Breast epithelium (tissue), 4 donors: ENCODE measurements around the gene FCHSD2. TPM values are rescaled to one million over a fixed set of nuclear protein-coding genes. Genes with fewer than 3 reads are reported as not detected.

Experiments used
- DNase-seq, 2 donors: peaks; one replicate each; pipeline ENCODE4 v3.0.0-alpha.2; 2019; ENCODE audit warnings: low spot score in 2 of 2
- H3K27ac ChIP-seq, 2 donors: fragments of 200-600 bp; sonication (generic) in 1 of 2; one replicate each; pipeline ENCODE4 v1.5.1; 2016 to 2019; ENCODE audit warnings: mild to moderate bottlenecking in 1 of 2
- H3K27me3 ChIP-seq, 2 donors: fragments of 200-600 bp; sonication (generic) in 1 of 2; one replicate each; pipeline versions ENCODE4 v1.5.1 to v1.6.0; 2017 to 2019; ENCODE audit warnings: control low read depth in 1 of 2, mild to moderate bottlenecking in 1 of 2
- H3K36me3 ChIP-seq: fragments of 200-600 bp; one replicate; pipeline ENCODE4 v1.5.1; 2019
- H3K4me1 ChIP-seq, 2 donors: fragments of 200-600 bp; sonication (generic); one replicate each; pipeline ENCODE4 v1.5.1; 2016 to 2019; ENCODE audit warnings: control low read depth in 1 of 2
- H3K4me3 ChIP-seq, 3 donors: fragments of 200-600 bp; sonication (generic); 1 replicate in 2 of 3; 2 replicates in 1 of 3; pipeline ENCODE4 v1.5.1; 2016 to 2019; ENCODE audit warnings: mild to moderate bottlenecking in 3 of 3, moderate library complexity in 2 of 3
- H3K9me3 ChIP-seq, 2 donors: fragments of 200-600 bp; sonication (generic) in 1 of 2; one replicate each; pipeline ENCODE4 v1.5.1; 2016 to 2019; ENCODE audit warnings: control low read depth in 1 of 2
- CTCF ChIP-seq, 3 donors: fragments of 450-650 bp; IDR thresholded peaks; one replicate each; pipeline ENCODE4 v1.5.1; 2016 to 2017; ENCODE audit warnings: antibody characterized with exemption in 3 of 3, mild to moderate bottlenecking in 3 of 3, moderate library complexity in 3 of 3
- POLR2A ChIP-seq: fragments of 450-650 bp; IDR thresholded peaks from one replicate; pipeline ENCODE4 v1.6.1; 2016; ENCODE audit warnings: antibody characterized with exemption, mild to moderate bottlenecking, moderate library complexity
- POLR2AphosphoS5 ChIP-seq, 3 donors: sonication (generic); formaldehyde crosslinking; IDR thresholded peaks; one replicate each; pipeline ENCODE4 v1.6.1; 2017; ENCODE audit warnings: antibody characterized with exemption in 3 of 3
- intact Hi-C: fragments of 100-400 bp; cut with DNase I; formaldehyde crosslinking; loops from one replicate; pipeline ENCODE4 v1.15.1; 2023; ENCODE audit warnings: low total_unique reads
- total RNA-seq, 3 donors: library from RNA; depleted of rRNA; stranded (reverse); fragments of >200 nt; gene quantifications; one replicate each; pipeline ENCODE4 v1.1.0, GENCODE V29; 2016

The FCHSD2 gene
- total RNA-seq, 3 donors from 2014 or later, result 15.5 to 23.4 (median 19.0) TPM

- Histone ChIP-seq H3K4me3 (no peak overlapping the region), H3K27me3 (no peaks in the 10 kb centered on the region), H3K9me3 (no peaks in the 10 kb centered on the region), H3K36me3 (no peaks in the 10 kb centered on the region), H3K4me1 (no peaks in the 10 kb centered on the region), H3K27ac (no peak overlapping the region)
- TF ChIP-seq POLR2A (no peak), POLR2AphosphoS5 (IDR thresholded peaks at IDR 0.05) (no peak), CTCF (IDR thresholded peaks at IDR 0.05) (no peak)
- intact Hi-C loops, result no loop called here
- no peak for DNase-seq
These were observed 17.2 kb upstream of the FCHSD2 start for GRCh38 chr11:73159297-73159696.

- Histone ChIP-seq H3K4me3 (no peak overlapping the region), H3K27me3 (no peaks in the 10 kb centered on the region), H3K9me3 (no peaks in the 10 kb centered on the region), H3K27ac (peak overlapping the region in 1 of 2 donors; percentile 32), H3K4me1 (no peaks in the 10 kb centered on the region), H3K36me3 (no peaks in the 10 kb centered on the region)
- DNase-seq, result no peak
- intact Hi-C loops, result no loop called here
- TF ChIP-seq POLR2A (no peak), POLR2AphosphoS5 (IDR thresholded peaks at IDR 0.05) (no peak), CTCF (IDR thresholded peaks at IDR 0.05) (no peak)
These were observed 16.4 kb upstream of the FCHSD2 start for GRCh38 chr11:73158356-73159051.

- no peak for DNase-seq
- Histone ChIP-seq H3K36me3 (no peaks in the 10 kb centered on the region), H3K4me1 (no peaks in the 10 kb centered on the region), H3K4me3 (no peak overlapping the region), H3K9me3 (no peaks in the 10 kb centered on the region), H3K27ac (peak overlapping the region in 1 of 2 donors; percentile 32), H3K27me3 (no peaks in the 10 kb centered on the region)
- no peak for TF ChIP-seq POLR2AphosphoS5 (IDR thresholded peaks at IDR 0.05)
- TF ChIP-seq CTCF (IDR thresholded peaks at IDR 0.05), result no peak
- no peak for TF ChIP-seq POLR2A
- intact Hi-C loops, result no loop called here
These were observed 15.2 kb upstream of the FCHSD2 start for GRCh38 chr11:73157101-73158010.

- H3K36me3 ChIP-seq, result no peaks in the 10 kb centered on the region
- H3K4me3 ChIP-seq, result no peak overlapping the region
- no peaks in the 10 kb centered on the region for H3K27me3 ChIP-seq
- no peak overlapping the region for H3K27ac ChIP-seq
- no peak for TF ChIP-seq CTCF (IDR thresholded peaks at IDR 0.05)
- TF ChIP-seq POLR2AphosphoS5 (IDR thresholded peaks at IDR 0.05), result no peak
- no peak for TF ChIP-seq POLR2A
- intact Hi-C loops, result no loop called here
- H3K4me1 ChIP-seq, result no peaks in the 10 kb centered on the region
- DNase-seq, result no peak
- no peaks in the 10 kb centered on the region for H3K9me3 ChIP-seq
These were observed 14.6 kb upstream of the FCHSD2 start for GRCh38 chr11:73156686-73157085.

GRCh38 chr11:73156114-73156513 lies 14.0 kb upstream of the FCHSD2 start:
- Histone ChIP-seq H3K36me3 (no peaks in the 10 kb centered on the region), H3K27me3 (no peaks in the 10 kb centered on the region), H3K4me1 (no peaks in the 10 kb centered on the region), H3K4me3 (no peak overlapping the region), H3K9me3 (no peaks in the 10 kb centered on the region), H3K27ac (no peak overlapping the region)
- intact Hi-C loops, result no loop called here
- TF ChIP-seq POLR2AphosphoS5 (IDR thresholded peaks at IDR 0.05), result no peak
- TF ChIP-seq POLR2A, result no peak
- TF ChIP-seq CTCF (IDR thresholded peaks at IDR 0.05), result no peak
- no peak for DNase-seq
